LHCN-M2 (cell line): ENCODE results near the gene SLC35F3. TPM values are rescaled to one million over a fixed set of nuclear protein-coding genes. Genes with fewer than 3 reads are reported as not detected.
"Not testable (repeated sequence)": the region's sequence is repeated elsewhere in the genome, so short reads cannot be mapped to it uniquely, and the experiment has no call there.

Experiments used
- DNase-seq: peaks from one replicate; pipeline ENCODE4 v3.0.0-alpha.2; 2012; ENCODE audit warnings: low read depth
- polyA plus RNA-seq: library from polyadenylated mRNA; unstranded; fragments of >200 nt; gene quantifications from one replicate; pipeline ENCODE4 v1.2.1, GENCODE V29; 2012; ENCODE audit warnings: missing spikeins
- total RNA-seq: library from RNA; depleted of rRNA; stranded (reverse); fragments of >200 nt; gene quantifications from 2 replicates; pipeline ENCODE4 v1.2.3, GENCODE V29; 2014; rRNA removed

SLC35F3 gene
- total RNA-seq, result not detected in 2 replicates
- not detected for polyA plus RNA-seq

DNA sequence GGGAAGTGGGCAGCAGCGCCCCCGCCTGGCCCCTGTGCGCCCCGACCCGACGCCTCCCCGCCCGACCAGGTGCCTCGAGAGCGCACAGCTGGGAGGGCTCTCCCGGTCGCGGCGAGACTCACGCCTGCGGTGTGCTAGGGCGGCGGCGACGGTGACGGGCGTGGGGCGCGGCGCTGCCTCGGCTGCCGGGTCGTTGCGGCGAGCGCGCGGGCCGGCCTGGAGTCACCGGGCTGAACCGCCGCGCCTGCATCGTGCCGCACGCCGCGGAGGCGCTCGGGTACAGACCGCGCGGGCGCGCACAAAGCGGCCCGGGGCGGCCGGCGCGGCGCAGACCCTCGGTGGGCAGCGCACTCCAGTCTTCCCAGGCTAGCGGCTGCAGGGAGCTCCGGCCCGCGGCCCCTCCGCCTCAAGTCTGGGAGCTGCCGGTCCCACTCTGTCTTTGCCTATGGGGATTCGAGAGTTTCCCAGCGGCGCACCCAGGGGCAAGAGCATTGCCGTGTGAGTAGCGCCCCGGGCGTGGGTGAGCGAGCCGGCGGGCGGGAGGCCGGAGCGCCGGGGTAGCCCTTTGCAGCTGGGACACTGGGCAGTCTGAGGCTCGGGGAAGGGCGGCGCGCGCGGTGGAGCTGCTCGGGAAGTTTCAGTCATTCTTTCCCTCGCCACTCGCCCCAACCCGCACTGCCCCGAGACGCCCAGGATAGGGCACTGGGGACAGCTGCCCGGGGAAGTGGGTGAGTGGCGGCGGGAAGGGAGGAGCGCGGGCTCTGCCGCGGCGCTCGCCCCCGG, at the start of gene SLC35F3:
SLC35F3 (plus strand) TSS at position 44 of the 783 bp plus-strand sequence.
- DNase-seq, result no peak

DNA sequence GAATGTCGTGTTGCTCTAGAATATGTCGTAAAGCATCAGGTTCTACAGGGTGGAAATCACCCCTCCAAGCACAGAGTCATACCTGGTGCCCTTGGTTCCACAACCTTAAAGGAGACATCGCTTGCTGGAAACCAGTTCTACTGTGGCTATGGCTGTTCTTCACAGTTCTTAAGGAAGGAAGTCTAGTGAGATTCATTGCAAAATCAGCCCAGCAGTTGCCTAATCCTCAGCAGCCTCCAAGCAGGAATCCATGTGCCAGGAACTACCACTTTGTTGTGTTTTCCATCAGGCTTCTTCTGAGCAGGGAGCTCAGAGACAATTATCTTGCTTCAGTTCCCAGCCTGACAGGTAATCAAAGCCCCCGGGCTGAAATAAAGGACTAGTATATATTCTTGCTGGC, 45.0 kb upstream of the SLC35F3 start:
- no peak for DNase-seq

DNA sequence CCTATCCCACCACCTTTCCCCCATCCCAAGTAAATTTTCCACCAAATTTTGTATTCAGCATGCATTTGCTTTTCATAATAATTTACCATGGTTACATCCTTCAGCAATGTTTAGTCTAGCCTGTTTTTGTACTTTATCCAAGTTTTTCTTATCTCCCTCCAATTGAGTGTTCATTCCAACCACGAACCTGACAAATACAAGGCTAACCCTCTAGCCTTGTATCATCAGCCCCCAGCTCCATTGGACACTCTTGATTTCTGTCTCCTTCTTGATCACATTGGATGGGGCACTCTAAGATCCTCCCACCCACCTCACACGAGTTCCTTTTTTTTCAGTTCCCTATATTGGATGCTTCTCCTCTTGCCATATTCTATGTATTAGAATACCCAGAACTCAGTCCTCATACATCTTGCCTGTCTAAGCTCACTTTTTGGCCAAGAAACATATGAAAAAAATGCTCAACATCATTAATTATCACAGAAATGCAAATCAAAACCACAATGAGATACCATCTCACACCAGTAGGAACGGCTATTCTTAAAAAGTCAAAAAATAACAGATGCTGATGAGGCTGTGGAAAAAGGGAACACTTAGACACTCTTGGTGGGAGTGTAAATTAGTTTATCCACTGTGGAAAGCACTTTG, 40.5 kb upstream of the SLC35F3 start:
- no peak for DNase-seq

DNA sequence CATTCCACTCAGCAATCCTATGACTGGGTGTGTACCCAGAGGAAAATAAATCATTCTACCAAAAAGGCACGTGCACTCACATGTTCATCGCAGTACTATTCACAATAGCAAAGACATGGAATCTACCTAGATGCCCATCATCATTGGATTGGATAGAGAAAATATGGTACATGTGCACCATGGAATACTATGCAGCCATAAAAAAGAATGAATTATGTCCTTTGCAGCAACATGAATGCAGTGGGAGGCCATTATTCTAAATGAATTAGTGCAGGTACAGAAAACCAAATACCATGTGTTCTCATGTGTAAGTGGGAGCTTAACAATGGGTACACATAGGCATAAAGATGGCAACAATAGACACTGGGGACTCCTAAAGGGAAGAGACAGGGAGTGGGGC, 39.9 kb upstream of the SLC35F3 start:
- DNase-seq, result no peak

DNA sequence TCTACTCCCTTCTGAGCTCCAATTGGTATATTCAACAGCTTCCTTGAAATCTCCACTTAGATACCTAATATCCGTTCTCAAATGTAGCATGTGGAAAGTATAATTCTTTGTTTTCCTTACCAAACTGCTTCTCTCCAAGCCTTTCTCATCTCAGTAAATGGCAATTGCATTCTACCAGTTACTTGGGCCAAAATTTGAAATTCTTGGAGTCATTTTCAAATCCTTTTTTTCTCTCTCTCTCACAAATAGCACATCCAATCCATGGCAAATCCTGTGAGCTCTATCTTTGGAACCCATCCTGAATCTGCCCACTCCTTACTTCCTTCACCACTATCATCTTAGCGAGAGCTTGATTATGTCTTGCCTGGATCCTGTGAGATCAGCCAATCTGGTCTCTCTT, 39.3 kb upstream of the SLC35F3 start:
- DNase-seq, result no peak

DNA sequence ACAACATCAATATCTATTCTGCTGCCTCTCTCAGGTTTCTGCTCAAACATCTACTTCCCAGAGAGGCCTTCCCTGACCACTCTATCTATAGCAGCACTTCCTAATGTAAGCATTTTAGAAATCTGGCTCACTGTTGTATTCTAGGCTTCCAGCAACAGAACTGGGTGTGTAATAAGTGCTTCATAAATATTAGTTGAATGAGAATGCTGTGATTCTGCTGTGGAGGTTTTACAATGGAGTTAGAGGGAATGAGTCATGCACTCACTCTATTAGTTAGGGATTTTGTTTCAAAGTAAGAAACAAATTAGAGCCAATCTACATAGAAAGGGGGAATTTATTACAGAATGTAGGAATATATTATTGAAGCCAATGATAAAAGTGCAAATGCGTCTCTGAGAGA, 38.6 kb upstream of the SLC35F3 start:
- no peak for DNase-seq

DNA sequence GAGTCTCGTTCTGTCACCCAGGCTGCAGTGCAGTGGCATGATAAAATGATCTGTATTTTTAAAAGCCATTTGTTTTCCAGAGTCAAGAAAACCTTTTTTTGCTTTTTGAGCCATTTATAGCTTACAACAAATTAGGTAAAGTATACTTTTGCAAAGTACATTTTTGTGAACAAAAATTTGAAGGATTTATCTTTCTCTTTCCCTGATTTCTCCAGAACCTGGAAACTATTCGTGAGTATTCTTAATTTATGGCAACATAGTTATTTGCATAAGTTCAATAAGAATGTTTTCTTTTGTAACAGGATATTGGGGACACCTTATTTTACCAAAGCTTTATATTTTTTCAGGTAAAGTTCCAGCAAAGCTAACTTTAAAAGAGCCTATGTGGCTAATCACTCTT, 37.4 kb upstream of the SLC35F3 start:
- DNase-seq, result no peak

DNA sequence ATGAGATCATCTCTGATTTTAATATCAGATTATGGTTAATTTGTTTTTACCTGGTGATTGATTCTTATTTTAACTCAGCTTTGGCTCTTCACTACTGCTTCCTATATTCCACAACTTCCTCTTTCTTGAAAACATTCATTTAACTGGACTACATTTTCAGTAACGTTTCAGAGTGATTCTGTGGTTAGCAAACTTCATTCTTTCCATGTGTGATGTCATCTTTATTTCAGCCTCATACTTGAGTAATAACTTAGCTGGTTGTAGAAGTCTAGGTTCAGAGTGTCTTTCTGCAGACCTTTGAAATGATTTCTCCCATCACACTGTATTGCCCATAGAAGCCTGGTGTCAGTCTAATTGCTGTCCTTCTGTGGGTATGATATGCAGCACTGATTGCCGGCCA, 36.0 kb upstream of the SLC35F3 start:
- DNase-seq, result no peak

DNA sequence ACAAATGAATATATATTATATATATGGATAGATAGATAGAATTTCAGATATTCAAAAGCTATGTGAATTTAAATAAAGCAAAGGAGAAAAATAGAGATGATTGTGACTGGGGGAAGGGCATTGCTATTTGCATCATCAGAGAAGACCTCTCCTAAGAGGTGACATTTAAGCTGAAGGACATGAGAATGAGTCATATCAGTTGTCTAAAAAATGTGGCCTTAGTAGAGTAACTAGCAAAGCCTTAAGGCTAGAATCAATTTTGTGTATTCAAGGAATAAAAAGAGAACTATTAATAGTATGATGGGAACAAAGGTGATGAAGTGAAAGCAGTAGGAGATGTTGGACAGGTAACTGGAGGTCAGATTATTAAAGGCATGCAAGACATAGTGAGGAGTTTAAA, 34.8 kb upstream of the SLC35F3 start:
- DNase-seq, result no peak

DNA sequence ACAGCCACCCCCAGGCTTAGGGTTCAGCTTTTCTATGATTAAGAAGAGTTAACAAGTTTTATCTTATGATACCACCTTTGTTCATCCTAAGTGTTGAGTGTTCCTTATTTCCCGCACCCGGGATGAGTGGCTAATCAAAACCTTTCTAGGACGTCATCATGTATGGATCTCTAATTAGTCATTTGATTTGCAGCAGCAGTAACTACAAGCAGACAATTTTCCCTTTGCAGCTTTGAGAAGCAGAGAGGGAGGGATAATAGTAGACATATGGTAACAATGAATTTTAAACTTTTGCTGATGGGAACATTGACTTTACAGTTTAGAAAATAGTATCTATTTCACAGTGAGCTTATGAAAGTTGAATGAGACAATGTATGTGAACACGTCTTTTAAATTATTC, 30.8 kb upstream of the SLC35F3 start:
- DNase-seq, result no peak

DNA sequence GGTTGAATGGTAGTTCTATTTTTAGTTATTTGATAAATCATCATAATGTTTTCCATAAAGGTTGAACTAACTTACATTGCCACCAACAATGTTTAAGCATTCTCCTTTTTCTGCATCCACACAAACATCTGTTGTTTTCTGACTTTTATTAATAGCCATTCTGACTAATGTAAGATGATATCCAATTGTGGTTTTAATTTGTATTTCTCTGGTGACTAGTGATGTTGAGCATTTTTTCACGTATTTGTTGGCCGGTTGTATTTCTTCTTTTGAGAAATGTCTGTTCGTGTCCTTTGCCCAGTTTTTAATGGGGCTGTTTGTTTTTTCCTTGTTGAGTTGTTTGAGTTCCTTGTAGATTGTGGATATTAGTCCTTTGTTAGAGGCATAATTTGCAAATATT, 24.6 kb upstream of the SLC35F3 start:
- peak; percentile 5 for DNase-seq

DNA sequence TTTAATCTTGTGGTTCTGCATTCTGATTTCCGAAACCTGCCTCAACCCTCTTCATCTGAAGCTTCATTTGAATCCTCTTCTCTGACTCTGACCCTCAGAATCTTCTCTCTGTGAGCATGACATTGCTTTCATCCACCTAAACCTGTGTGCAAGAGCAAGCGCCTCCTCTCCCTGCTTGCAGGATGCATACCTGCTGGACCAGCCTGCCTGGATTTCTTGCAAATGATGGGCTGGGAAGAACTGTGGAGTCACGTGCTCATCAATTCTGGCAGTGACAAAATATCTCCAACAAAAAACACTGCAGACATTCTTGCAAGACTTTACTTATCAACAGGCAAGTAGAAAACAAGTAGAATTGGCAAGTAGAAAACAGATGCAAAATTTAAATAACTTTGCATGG, 20.8 kb upstream of the SLC35F3 start:
- DNase-seq, result no peak

DNA sequence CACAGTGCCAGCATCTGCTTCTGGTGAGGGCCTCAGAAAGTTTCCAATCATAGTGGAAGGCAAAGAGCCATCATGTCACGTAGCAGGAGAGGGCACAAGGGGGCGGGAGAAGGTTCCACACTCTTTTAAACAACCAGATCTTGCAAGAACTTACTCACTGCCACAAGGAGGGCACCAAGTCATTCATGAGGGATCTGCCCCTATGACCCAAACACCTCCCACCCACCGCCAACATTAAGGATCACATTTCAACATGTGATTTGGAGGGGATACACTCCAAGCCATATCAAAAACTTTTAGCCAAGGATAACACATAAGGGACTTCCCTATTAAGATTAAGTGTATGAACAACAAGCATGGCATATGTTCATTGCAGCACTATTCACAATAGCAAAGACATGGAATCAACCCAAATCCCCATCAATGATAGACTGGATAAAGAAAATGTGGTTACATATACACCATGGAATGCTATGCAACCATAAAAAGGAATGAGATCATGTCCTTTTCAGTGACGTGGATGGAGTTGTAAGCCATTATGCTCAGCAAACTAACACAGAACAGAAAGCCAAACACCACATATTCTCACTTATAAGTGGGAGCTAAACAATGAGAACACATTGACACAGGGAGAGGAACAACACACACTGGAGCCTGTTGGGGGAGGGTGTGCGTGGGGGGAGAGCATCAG, 19.9 kb upstream of the SLC35F3 start:
- DNase-seq, result no peak

DNA sequence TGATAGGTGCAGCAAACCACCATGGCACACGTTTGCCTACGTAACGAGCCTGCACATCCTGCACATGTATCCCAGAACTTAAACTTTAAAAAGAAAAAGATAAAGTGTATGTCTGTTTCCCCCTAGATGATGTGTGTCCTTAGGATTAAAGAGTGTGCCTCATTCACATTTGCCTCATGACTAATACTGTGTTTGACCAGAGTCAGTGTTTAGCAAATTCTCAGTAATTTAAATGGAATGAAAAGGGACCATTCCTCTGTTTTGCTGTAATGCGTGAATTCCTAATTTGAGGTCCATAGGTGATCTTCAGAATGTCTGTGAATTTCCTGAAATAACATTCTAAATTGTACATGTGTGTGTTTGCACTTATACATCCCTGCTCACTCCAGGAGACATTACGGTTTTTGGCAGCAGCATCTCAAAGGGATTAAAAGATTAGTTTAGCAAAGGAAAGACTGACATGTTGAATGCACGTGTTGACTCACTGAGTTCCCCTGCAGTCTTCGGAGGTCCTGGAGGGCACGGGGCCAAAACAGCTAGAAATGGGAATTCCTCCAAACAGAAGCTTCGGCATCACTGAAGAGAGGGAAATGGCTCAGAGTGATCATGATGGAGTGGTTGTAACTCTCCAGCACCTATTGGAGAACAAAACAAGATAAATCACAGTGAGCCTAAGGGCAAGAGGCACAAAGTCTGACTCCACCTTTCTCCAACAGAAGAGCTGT, 19.1 kb upstream of the SLC35F3 start:
- DNase-seq, result no peak

DNA sequence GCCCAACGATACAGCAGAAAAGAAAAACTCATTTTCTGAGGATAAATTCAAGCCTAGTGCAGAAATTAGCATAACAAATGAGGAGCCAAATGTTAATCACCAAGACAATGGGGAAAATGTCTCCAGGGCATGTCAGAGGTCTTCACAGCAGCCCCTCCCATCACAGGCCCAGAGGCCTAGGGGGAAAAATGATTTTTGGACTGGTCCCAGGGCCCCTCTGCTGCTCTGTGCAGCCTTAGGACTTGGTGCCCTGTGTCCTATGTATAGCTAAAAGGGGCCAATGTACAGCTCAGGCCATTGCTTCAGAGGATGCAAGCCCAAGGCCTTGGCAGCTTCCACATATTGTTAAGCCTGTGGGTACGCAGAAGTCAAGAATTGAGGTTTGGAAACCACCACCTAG, 13.3 kb upstream of the SLC35F3 start:
- not testable (repeated sequence) for DNase-seq

DNA sequence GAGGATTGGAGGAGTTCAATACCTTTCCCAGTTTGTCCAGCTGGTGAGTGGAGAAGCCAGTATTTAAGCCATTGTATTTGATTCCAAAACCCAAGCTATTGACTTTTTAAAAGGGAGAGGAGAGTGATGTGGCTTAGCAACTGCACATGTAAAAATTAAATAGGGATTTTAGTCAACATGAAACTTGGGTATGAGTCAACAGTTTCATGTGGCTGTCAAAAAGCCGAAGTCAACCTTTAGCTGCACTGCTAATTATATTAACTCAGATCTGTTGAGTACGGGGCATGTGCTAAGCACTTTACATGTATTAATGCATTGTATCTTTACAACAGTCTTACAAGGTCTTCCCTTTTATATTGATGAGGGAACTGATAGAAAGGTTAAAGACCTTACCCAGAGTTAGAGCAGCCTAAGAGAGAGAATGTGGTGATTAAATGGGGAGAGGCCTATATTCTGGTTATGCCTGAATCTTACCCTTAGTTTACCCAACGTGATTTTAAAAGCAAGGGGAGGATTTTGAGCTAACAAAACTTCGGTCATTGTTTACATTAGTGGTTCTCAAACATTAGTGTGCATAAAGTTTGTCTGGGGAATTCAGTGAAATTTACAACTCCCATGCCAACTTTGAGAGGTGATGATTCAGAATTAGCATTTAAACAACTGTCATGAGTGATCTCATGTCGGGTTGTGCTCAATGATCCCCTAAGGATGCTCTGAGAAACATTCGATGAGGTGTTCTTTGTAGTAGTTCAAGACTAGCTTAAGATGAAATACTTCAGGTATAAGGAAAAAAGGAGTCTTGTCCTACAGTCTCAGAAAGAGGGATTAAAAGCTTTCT, 6.9 kb upstream of the SLC35F3 start:
- DNase-seq, result no peak

DNA sequence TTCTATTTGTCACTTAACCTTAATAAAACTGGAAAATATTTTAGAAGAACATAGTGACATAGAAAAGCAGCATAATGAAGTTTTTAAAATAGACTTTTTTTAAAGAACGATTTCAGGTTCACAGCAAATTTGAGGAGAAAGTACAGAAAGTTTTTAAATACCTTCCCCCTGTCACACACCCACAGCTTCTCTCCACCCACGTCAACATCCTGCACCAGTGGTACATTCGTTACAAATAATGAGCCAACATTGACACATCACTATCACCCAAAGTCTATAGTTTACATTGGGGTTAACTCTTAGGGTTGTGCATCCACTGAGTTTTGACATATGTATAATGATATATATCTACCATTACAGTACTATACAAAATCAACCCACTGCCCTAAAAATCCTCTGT, 3.0 kb upstream of the SLC35F3 start:
- DNase-seq, result no peak

DNA sequence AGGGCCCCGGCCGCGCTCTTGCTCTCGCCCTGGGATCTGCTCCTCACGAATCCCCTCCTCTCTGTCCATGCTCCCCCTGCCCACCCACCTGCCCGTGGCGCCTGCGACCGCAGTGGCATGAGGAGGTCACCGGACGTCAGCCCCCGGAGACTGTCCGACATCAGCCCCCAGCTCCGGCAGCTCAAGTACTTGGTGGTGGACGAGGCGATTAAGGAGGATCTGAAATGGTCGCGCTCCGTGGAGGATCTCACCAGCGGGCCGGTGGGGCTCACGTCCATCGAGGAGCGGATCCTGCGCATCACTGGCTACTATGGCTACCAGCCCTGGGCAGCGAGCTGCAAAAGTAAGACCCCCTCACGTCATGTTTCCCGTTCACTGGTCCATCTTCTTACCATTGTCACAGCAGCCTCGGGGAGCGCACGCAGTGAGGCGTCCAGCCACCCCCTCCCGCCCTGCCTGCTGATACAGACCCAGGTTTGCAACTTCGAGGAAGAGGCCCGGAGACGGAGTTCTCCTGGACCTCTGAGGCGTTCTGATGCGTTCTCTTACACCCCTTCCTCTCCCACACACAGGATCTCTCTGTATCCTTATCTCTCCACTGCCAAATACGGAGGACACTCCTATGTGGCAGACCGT, 1.1 kb downstream of the SLC35F3 start:
- no peak for DNase-seq

DNA sequence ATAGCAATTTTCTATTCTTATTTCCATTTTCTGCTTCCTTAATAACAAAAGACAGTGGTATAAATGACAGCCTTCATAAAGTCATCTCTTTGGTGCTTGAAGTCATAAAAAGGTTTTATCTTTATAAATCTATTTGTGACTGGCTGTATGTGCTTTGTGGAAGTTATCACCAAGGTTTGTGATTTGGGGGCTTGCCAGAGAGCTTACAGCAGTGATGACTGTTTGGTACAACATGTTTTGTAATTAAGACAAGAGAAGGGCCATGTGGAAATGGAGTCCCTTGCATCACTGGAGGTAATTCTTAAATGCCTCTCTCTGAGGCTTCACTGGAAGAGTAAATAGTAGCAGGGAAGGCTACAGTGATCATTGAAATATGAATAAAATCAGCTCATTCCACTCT, 2.7 kb downstream of the SLC35F3 start:
- no peak for DNase-seq

DNA sequence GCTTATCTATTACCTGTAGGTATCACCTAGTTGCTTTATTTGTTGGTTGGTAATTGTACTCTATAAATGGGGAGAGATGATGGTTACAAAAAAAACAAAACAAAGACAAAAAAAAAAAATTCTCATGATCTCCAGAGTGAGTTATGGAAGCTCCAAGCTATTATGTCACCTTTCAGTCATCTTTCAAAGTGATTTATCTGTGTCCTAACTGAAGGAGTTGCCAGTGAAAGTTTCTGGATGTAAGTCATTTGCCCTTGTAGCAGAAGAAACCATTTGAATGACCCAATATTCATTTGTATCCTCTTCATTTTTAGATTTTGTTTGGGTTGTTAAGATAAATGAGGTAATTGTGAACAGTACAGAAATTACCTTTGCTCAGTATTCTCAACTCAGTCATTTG, 3.6 kb downstream of the SLC35F3 start:
- no peak for DNase-seq

DNA sequence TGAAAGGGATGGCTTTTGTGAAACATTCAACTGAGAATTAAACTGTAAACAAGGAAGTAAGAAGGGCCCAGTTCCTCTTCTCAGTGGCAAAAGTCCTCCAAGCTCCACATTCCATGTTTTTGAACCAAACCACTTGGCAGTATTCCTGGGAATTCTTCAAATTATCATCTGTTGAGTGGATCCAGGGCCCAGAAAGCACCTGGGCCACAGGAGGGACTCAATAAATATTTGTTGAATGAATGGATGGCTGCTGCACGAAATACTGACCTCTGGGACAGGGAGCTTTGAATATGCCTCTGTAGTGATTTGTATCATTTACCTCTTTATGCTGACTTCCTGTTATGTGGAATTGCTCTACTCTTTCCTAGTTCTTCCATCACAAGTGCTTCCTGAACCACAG, 4.7 kb downstream of the SLC35F3 start:
- no peak for DNase-seq
